ENCODE measurements around the gene STAT6.

DNA sequence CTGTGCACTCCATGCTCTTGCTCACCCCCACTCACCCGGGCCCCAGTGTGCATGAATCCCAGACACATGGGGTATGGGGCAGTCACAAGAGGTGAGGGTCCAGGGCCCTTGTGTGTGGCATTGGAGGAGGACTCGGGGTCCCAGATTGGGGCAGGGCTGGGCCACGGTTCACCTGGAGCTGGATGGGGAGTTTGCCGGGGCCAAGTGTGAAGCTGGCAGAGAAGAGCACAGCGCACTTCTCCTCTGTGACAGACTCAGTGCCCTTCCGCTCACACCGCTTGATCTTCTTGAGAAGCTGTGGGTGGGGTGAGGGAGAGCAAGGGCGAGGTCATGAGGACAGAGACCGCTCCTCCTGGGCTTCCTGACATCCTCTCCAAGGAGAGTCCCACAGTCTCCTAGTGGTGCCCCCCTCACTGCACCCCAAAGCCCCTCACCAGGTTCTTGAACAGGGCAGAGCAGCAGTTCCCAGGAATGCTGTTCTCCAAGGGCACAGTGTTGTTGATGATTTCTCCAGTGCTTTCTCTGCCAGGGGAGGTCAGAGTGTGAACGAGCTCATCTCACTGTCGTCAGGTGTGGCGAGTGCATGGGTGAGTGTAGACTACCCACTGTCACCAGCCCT is 6.8 kb downstream of the STAT6 start:
- TF ChIP-seq, protein P1, sequence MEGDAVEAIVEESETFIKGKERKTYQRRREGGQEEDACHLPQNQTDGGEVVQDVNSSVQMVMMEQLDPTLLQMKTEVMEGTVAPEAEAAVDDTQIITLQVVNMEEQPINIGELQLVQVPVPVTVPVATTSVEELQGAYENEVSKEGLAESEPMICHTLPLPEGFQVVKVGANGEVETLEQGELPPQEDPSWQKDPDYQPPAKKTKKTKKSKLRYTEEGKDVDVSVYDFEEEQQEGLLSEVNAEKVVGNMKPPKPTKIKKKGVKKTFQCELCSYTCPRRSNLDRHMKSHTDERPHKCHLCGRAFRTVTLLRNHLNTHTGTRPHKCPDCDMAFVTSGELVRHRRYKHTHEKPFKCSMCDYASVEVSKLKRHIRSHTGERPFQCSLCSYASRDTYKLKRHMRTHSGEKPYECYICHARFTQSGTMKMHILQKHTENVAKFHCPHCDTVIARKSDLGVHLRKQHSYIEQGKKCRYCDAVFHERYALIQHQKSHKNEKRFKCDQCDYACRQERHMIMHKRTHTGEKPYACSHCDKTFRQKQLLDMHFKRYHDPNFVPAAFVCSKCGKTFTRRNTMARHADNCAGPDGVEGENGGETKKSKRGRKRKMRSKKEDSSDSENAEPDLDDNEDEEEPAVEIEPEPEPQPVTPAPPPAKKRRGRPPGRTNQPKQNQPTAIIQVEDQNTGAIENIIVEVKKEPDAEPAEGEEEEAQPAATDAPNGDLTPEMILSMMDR (IDR thresholded peaks at IDR 0.05) = no peak
- no peak for TF ChIP-seq JUN (IDR thresholded peaks at IDR 0.05)

Data from A549 (cell line).